Measurements from ENCODE around the gene RIMBP2. TPM values are rescaled to one million over a fixed set of nuclear protein-coding genes. Genes with fewer than 3 reads are reported as not detected.

RIMBP2 gene
- total RNA-seq, 4 donors from 2014 or later: not detected

- TF ChIP-seq, protein P1, sequence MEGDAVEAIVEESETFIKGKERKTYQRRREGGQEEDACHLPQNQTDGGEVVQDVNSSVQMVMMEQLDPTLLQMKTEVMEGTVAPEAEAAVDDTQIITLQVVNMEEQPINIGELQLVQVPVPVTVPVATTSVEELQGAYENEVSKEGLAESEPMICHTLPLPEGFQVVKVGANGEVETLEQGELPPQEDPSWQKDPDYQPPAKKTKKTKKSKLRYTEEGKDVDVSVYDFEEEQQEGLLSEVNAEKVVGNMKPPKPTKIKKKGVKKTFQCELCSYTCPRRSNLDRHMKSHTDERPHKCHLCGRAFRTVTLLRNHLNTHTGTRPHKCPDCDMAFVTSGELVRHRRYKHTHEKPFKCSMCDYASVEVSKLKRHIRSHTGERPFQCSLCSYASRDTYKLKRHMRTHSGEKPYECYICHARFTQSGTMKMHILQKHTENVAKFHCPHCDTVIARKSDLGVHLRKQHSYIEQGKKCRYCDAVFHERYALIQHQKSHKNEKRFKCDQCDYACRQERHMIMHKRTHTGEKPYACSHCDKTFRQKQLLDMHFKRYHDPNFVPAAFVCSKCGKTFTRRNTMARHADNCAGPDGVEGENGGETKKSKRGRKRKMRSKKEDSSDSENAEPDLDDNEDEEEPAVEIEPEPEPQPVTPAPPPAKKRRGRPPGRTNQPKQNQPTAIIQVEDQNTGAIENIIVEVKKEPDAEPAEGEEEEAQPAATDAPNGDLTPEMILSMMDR (IDR thresholded peaks at IDR 0.05; ENCODE audit: low read depth): no peak
Observed at GRCh38 chr12:130414381-130414780, 301.7 kb downstream of the RIMBP2 start.

GRCh38 chr12:130413909-130414308, 302.2 kb downstream of the RIMBP2 start:
- TF ChIP-seq, protein P1 (IDR thresholded peaks at IDR 0.05; ENCODE audit: low read depth): no peak

- TF ChIP-seq, protein P1 (IDR thresholded peaks at IDR 0.05; ENCODE audit: low read depth): no peak
Observed at GRCh38 chr12:130412384-130412783, 303.7 kb downstream of the RIMBP2 start.

GRCh38 chr12:130405332-130405731, 310.8 kb downstream of the RIMBP2 start:
- TF ChIP-seq, protein P1 (IDR thresholded peaks at IDR 0.05; ENCODE audit: low read depth): no peak

GRCh38 chr12:130401703-130402102, 314.4 kb downstream of the RIMBP2 start:
- TF ChIP-seq, protein P1 (IDR thresholded peaks at IDR 0.05; ENCODE audit: low read depth): no peak

- TF ChIP-seq, protein P1 (IDR thresholded peaks at IDR 0.05; ENCODE audit: low read depth): no peak
Observed at GRCh38 chr12:130398100-130398848, 317.8 kb downstream of the RIMBP2 start.

DNA sequence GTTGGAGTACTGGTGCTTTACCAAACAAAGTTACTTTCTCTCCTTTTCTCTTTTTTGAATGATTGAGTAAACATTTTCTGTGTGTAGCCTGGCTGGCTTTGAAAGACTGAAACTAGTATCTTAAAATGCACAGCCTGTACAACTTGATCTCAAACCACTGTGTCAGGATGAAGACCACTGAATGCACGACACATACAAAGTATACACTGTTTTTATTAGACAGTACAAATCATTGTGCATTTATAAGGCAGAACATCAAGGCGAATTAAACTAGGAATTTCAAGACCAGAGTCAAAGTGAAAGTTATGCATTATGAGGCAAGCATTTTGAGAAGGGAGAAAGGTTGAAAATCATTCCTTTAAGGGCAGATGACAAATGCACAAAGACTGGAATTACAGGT, 319.4 kb downstream of the RIMBP2 start:
- TF ChIP-seq, protein P1 (IDR thresholded peaks at IDR 0.05; ENCODE audit: low read depth): no peak
